ENCODE results near the gene KCNK1.

DNA sequence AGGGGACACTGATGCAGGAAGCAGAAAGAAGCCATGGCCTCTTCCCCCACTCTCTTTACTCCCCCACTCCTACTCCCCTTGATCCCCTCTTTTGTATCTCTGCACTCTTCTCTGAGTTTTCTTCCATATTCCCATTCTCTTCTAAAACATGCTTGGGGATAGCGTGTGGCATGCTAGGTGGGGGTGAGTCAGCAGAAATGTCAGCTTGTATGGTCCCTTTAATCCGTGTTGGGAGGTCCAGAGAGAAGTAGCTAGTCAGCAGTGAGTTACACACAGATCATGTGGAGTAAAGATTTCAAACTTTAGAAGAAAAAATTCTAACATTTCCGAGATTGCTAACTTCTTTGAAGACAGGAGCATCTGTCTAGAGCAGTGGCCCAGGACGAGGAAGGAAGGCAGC, 4.0 kb upstream of the KCNK1 start:
- TF ChIP-seq, protein P1, sequence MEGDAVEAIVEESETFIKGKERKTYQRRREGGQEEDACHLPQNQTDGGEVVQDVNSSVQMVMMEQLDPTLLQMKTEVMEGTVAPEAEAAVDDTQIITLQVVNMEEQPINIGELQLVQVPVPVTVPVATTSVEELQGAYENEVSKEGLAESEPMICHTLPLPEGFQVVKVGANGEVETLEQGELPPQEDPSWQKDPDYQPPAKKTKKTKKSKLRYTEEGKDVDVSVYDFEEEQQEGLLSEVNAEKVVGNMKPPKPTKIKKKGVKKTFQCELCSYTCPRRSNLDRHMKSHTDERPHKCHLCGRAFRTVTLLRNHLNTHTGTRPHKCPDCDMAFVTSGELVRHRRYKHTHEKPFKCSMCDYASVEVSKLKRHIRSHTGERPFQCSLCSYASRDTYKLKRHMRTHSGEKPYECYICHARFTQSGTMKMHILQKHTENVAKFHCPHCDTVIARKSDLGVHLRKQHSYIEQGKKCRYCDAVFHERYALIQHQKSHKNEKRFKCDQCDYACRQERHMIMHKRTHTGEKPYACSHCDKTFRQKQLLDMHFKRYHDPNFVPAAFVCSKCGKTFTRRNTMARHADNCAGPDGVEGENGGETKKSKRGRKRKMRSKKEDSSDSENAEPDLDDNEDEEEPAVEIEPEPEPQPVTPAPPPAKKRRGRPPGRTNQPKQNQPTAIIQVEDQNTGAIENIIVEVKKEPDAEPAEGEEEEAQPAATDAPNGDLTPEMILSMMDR (IDR thresholded peaks at IDR 0.05), result no peak
- no peak for TF ChIP-seq POLR2A (IDR thresholded peaks at IDR 0.05)
